LNCAP (cell line): ENCODE measurements around the gene IL20RA.

Source experiments
- TF ChIP-seq, protein P1 (sequence below): fragments of 450-650 bp; IDR thresholded peaks from 2 replicates; pipeline ENCODE4 v1.5.1; 2017; ENCODE audit warnings: mild to moderate bottlenecking

The IL20RA gene

DNA sequence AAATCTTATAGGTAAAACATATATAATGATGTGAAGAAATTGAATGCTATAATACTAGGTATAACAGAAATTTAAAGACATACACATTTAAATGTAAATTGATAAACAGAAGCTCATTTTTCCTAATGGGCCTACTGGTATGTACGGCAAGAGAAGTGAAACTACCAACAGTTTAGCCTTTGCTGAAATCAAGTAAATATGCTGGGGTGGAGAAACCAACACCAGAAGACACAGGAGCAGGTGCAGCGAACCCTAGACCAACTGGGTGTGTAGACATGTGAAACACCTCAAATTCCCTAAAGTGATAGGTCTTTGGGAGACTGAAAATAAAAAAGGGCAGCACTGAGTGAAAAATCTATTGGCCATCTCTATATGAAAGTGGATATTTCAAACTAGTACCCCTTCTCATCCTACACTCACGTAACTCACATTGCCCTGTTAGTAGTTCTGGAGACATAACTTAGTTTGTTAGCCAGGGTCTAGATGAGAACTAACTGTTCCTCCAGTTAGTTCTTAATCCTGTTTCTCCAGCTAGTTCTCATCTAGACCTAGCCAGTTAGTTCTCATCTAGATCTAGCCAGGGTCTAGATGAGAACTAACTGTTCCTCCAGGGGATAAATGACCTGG, 69.6 kb downstream of the IL20RA start:
- TF ChIP-seq, protein P1, sequence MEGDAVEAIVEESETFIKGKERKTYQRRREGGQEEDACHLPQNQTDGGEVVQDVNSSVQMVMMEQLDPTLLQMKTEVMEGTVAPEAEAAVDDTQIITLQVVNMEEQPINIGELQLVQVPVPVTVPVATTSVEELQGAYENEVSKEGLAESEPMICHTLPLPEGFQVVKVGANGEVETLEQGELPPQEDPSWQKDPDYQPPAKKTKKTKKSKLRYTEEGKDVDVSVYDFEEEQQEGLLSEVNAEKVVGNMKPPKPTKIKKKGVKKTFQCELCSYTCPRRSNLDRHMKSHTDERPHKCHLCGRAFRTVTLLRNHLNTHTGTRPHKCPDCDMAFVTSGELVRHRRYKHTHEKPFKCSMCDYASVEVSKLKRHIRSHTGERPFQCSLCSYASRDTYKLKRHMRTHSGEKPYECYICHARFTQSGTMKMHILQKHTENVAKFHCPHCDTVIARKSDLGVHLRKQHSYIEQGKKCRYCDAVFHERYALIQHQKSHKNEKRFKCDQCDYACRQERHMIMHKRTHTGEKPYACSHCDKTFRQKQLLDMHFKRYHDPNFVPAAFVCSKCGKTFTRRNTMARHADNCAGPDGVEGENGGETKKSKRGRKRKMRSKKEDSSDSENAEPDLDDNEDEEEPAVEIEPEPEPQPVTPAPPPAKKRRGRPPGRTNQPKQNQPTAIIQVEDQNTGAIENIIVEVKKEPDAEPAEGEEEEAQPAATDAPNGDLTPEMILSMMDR, result no peak

DNA sequence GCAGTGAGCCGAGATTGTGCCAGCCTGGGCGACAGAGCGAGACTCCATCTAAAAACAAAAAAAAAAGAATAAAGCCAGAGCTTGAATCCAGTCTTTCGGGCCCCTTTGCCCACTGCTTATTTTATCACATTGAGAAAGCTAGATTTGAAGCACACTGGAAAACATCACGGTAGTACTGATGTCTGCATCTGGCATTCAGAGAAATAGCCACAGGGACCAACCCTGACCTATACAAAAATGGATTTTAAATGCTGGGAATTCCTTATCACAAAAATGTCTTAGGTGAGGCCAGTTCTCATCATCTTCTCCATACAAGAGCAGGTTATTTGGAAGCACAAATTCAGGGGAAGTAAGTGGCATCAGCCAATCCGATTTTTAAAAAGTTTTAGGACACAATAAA, 73.2 kb downstream of the IL20RA start:
- TF ChIP-seq, protein P1, result no peak

DNA sequence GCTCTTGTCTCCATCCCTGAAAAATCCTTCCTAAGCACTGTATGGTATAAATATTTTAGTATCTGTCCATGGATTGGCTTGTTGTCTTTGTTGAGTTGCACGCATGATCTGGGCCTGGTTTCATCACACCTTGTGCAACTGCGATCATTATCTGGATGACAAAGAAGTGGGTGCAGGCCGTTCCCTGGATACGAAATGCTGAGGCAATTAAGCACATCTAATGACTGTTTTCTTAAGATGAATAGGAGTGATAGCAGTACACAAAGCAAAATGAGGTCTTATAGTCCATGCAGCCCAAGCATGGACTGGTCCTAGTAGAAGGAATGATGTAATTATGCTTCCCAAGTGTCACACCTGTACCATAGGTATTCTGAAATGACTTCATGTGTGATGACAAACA, 74.8 kb downstream of the IL20RA start:
- TF ChIP-seq, protein P1, result no peak

DNA sequence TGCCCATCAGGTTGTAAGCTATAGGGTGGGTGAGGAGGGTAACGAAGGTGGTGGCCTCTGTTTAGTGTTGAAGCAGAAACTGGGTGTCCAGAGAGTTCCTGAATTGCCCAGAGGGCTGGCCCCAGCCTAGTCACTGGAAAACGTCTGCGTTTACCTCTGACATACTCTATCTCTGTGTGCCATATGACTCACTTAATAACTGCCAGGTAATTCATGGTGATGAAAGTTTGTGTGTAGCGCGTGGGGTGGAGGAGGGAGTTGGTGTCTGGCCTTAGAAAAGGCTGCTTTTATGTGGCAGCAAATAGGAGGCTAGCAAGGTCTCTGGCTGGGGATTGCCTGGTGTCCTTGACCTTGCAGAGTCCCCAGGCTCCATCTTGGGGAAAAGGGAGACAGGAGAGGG, 75.3 kb downstream of the IL20RA start:
- TF ChIP-seq, protein P1, result no peak

DNA sequence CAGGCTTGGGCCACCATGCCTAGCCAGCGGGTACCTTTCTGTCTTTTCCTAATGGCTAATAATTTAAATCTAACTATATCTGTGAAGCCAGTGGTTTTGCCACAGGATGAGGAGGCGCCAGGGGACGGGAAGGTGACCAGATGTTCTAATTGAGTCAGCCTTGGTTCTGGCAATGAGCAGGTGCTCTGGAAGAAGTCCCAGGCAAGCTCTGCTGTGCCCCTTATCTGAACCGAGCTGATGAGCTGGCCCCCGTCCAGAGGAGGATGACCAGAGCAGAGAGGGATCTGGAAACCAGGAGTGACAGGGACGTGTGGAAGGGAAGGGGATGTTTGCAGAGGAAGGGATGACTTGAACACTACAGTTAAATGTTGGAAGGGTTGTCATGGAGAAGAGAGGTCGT, 75.9 kb downstream of the IL20RA start:
- TF ChIP-seq, protein P1, result no peak

DNA sequence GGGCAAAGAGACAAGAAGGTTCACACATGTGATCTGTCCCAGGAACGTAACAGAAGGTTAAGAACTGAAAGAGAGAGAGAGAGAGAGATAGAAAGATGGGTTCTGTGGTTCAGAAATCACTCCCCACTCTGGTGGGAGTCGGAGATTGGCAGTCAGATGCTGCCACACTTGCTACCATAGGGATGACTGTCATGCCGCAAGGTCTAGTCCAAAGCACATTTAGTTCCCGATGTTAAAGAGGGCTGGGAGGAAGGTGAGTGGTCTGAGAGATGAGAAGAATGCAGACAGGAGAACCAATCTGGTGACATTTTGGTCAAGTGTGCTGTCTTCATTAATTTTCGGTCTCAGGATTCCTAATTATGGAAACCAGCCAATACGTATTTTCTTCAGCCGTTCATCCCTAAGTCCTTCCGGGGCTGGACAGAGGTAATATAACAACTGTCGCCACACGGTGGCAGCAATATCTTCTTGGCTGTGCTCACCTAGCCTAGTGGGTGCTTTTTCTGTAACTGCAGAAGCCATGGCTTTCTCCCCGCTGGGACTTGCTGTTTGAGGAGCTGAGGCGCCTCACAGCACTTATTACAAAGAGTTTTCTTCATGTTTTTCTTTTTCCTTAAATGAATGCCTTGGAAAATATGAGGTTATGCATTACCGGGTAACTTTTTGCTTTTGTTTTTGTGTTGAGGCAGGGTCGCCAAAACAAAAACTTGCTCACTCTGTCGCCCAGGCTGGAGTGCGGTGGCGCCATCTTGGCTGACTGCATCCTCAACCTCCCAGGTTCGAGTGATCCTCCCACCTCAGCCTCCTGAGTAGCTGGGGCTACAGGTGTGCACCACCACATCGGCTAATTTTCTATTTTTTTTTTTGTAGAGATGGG, 76.7 kb downstream of the IL20RA start:
- TF ChIP-seq, protein P1, result peak; percentile 77

DNA sequence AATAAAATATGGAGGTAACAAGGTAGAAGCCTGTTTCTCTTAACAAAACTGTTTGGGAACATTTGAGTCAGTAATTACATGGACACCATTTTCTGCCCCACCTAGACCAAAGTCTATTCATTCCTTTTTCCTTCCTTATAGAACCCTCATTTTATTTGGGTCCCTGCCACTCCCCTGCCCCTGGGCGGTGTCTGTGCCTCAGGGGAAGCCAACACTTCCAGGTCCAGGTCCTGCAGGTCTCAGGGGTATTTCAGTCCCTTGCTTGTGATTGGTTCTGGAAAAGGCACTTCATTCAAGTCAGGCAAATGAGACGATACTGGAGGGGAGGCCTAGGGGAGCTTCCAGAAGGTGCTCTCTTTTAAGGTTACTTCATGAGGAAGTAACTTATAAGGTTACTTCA, 80.4 kb downstream of the IL20RA start:
- TF ChIP-seq, protein P1, result no peak
